ENCODE results near the gene SLC4A1.

Gene SLC4A1

GRCh38 chr17:44282264-44282663, 14.3 kb upstream of the SLC4A1 start:
- H3K27ac ChIP-seq = no peak overlapping the region
- H3K27me3 ChIP-seq (ENCODE audit: insufficient read depth, low read depth, severe bottlenecking) = no peaks in the 10 kb centered on the region
- TF ChIP-seq CTCF (IDR thresholded peaks at IDR 0.05; ENCODE audit: low read depth, low read length) = no peak
- no peaks in the 10 kb centered on the region for H3K9me3 ChIP-seq (ENCODE audit: severe bottlenecking)
- no peak for DNase-seq
- no peaks in the 10 kb centered on the region for H3K36me3 ChIP-seq
- H3K4me3 ChIP-seq (ENCODE audit: low read depth, low read length) = no peak overlapping the region

GRCh38 chr17:44281570-44281969, 13.6 kb upstream of the SLC4A1 start:
- Histone ChIP-seq H3K4me3 (ENCODE audit: low read depth, low read length) (no peak overlapping the region), H3K36me3 (no peaks in the 10 kb centered on the region), H3K27ac (no peak overlapping the region), H3K27me3 (ENCODE audit: insufficient read depth, low read depth, severe bottlenecking) (no peaks in the 10 kb centered on the region), H3K9me3 (ENCODE audit: severe bottlenecking) (no peaks in the 10 kb centered on the region)
- TF ChIP-seq CTCF (IDR thresholded peaks at IDR 0.05; ENCODE audit: low read depth, low read length) = no peak
- no peak for DNase-seq

- H3K4me3 ChIP-seq (ENCODE audit: low read depth, low read length) = no peak overlapping the region
Measured at GRCh38 chr17:44280392-44280937, 12.5 kb upstream of the SLC4A1 start.

GRCh38 chr17:44279666-44280391, 11.9 kb upstream of the SLC4A1 start:
- Histone ChIP-seq H3K9me3 (ENCODE audit: severe bottlenecking) (no peaks in the 10 kb centered on the region), H3K27ac (no peak overlapping the region), H3K36me3 (no peaks in the 10 kb centered on the region), H3K27me3 (ENCODE audit: insufficient read depth, low read depth, severe bottlenecking) (no peaks in the 10 kb centered on the region), H3K4me3 (ENCODE audit: low read depth, low read length) (no peak overlapping the region)
- DNase-seq = no peak
- no peak for TF ChIP-seq CTCF (IDR thresholded peaks at IDR 0.05; ENCODE audit: low read depth, low read length)

More at GRCh38 chr17:44280392-44280937, 12.5 kb upstream of the SLC4A1 start:
- TF ChIP-seq CTCF (IDR thresholded peaks at IDR 0.05; ENCODE audit: low read depth, low read length) = no peak
- Histone ChIP-seq H3K36me3 (no peaks in the 10 kb centered on the region), H3K27me3 (ENCODE audit: insufficient read depth, low read depth, severe bottlenecking) (no peaks in the 10 kb centered on the region), H3K27ac (no peak overlapping the region), H3K9me3 (ENCODE audit: severe bottlenecking) (no peaks in the 10 kb centered on the region)
- DNase-seq = no peak

- no peak for TF ChIP-seq CTCF (IDR thresholded peaks at IDR 0.05; ENCODE audit: low read depth, low read length)
- Histone ChIP-seq H3K4me3 (ENCODE audit: low read depth, low read length) (no peak overlapping the region), H3K36me3 (no peaks in the 10 kb centered on the region), H3K27ac (no peak overlapping the region), H3K9me3 (ENCODE audit: severe bottlenecking) (no peaks in the 10 kb centered on the region), H3K27me3 (ENCODE audit: insufficient read depth, low read depth, severe bottlenecking) (no peaks in the 10 kb centered on the region)
- no peak for DNase-seq
Measured at GRCh38 chr17:44279346-44279665, 11.4 kb upstream of the SLC4A1 start.

GRCh38 chr17:44277976-44278375, 10.0 kb upstream of the SLC4A1 start:
- H3K27me3 ChIP-seq (ENCODE audit: insufficient read depth, low read depth, severe bottlenecking) = no peaks in the 10 kb centered on the region
- H3K9me3 ChIP-seq (ENCODE audit: severe bottlenecking) = no peaks in the 10 kb centered on the region
- H3K27ac ChIP-seq = no peak overlapping the region
- no peak overlapping the region for H3K4me3 ChIP-seq (ENCODE audit: low read depth, low read length)
- no peaks in the 10 kb centered on the region for H3K36me3 ChIP-seq
- no peak for TF ChIP-seq CTCF (IDR thresholded peaks at IDR 0.05; ENCODE audit: low read depth, low read length)
- DNase-seq = no peak

Measured in WERI-Rb-1 (cell line).